Measurements from ENCODE around the gene ANO2.

ANO2 gene

DNA sequence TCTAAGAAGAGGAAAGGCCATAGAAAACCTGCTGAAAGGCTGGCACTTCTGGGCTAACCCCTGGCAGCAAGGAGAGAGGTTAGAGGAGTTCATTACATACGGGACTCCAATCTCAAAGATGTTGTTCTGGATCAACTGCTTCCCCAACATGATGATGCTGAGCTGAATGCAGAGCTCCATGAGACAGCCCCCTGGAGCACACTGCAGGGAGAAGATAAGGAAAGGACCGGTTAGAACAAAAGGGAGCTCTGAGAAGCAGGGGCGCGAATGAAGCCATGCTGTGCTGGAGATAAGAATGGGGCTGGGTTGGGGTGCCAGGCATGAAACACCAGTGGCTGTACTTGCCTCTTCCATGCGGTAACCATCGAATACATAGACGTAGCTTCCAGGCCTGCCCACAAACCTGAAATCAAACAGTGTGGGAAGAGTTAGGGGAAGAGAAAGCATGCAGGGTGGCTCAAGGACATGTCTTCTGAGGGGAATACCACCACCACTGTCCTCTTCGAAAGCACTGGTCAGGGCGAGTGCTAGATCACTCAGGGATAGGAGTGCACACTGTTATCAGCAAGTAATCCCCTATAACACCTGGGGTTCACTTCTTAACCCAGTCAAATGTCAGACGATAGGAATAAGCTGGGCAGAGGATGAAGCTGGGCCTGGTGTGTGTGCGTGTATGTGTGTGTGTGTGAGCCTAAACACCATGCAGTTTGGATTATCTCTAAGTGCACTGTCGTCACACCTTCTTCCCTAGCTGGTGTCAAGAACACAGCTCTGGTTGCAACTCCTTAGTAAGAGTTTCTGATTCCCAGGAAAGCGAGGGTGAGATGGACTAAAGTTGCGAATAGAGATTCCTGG lies 332.3 kb downstream of the ANO2 start:
- DNase-seq = no peak

GRCh38 chr12:5611162-5611561 lies 333.9 kb downstream of the ANO2 start:
- DNase-seq = no peak

DNA sequence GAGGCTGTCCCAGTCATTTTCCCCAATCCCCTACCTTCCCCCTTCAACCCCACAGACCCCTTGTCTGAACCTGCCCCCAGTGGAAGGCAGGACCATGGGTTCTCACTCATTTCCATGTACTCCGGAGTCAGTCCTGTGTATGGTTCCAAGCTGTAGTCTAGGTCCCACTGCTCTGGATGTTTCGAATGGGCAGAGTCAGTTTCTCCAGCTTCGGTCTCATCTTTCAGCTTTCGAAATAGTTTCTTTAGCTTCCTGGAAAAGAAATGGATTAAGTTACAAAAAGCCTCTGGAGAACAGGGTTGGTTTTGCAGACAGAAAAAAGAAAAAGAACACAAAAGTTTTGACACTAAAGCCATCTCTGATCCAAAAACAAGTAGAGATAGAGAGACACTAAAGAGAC lies 345.7 kb downstream of the ANO2 start:
- no peak for DNase-seq

GRCh38 chr12:5593998-5594397 lies 351.1 kb downstream of the ANO2 start:
- DNase-seq = no peak

- DNase-seq = no peak
Measured at GRCh38 chr12:5593086-5593485, 352.0 kb downstream of the ANO2 start.

DNA sequence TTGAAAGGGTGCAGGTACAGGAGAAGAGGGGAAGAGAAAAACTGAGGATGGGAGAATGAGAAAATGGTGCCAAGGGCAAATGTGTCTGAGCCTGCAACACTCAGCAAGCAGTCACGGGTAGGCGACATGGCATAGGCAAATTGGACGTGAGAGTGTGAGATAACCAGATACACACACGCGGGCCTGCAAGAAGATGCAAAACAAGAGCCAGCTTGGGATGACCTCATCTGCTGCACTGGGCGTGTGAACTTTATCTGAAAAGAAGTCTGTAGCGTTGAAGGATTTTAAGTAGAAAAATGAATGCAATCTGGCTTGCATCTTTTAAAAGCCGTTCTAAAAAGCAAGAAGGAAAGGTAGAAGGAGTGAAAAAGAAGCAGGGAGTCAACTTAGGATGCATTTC lies 352.7 kb downstream of the ANO2 start:
- no peak for DNase-seq

DNA sequence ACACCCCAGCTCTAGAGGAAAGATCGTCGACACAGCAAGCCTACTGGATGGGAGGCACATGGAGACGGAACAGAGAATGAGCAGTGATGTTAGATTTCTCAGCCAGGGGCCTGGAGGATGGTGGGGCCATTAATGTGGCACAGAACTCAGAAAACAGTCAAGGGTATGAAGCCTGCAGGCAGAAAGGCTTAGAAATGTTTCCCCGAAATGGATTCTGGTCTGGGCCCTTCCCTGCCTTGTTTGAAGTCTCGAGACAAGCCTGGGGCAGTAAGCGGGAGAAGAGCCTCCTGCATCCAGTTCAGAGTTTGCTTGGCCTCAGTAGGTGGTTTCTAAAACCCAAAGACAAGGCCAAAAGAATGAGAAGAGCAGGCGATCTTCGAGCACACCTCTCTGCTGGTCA lies 354.7 kb downstream of the ANO2 start:
- DNase-seq = no peak

DNA sequence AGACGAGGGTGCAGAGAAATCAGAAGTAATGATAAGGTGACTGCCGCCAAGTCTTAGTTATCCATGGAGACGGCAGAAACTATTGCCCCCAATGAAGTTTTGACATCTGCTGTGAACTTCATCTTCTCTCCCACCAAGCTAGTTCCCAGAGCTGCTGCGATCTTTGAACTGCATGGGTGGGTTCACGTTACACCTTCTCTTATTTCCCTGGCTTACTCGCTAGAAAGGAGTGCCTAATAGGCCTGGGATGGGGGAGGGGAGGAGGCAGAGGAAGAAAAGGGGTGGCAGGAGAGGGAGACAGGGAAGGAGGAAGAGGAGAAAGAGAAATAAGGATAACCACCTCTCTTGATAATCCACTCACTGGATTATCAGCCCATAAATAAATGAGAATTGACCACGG lies 356.0 kb downstream of the ANO2 start:
- no peak for DNase-seq

DNA sequence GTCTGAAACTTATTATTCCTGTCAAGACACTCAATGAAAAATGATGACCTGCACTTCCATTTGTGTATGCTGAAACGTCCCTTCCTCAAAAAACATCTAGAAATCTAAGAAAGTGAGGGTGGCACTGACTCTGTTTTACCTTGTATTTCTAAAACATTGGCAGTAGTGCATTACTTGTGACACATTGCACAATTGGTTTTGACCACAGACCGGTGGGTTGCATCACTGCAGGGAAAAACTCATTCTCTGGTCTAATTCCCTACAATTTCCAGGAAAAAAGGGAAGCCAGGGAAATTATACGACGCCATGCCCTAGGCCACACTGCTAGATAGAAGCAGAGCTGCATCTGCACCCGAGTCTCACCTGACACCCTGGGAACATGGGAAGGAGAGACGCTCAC lies 356.5 kb downstream of the ANO2 start:
- no peak for DNase-seq

- DNase-seq = no peak
Measured at GRCh38 chr12:5588176-5588575, 356.9 kb downstream of the ANO2 start.

GRCh38 chr12:5587711-5588121 lies 357.3 kb downstream of the ANO2 start:
- no peak for DNase-seq

DNA sequence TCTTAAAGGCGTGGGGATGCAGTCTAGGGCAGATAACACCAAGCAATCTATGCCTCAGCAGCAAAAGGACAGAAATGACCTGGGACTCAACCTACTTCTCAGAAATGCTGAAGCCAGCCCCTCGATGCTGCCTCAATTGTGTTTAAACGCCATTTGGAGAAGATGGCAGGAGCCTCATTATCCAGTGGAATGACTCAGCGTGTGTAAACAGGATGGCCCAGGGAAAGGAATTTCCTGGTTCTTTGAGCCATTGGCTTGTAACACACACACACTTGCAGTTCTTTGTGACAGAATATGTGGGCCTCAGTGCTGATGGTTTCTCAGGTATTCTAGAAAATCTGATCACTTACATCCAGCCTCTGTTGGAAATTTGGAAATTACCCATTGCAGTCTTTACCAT lies 358.9 kb downstream of the ANO2 start:
- DNase-seq = no peak

DNA sequence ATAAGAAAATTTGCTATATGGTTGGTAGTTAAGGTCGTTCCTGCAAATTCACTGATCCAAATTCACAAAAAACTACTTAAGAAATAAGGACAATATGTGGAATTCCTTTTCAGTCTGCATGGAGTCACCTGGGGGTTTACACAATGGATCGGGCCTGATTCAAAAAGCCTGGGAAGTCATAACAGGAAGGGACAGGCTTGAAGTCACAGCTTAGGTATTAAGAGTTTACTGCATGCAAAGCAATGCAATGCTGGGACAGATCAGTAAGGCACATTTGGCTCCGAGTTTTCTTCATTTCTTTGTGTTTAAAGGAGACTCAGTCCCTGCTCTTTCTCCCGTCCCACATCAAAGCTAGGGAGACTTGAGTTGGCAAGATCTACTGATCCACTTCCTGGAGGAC lies 359.9 kb downstream of the ANO2 start:
- DNase-seq = no peak

- DNase-seq = no peak
Measured at GRCh38 chr12:5584412-5585175, 360.5 kb downstream of the ANO2 start.

GRCh38 chr12:5582541-5582940 lies 362.5 kb downstream of the ANO2 start:
- no peak for DNase-seq

- no peak for DNase-seq
Measured at GRCh38 chr12:5582018-5582417, 363.0 kb downstream of the ANO2 start.

DNA sequence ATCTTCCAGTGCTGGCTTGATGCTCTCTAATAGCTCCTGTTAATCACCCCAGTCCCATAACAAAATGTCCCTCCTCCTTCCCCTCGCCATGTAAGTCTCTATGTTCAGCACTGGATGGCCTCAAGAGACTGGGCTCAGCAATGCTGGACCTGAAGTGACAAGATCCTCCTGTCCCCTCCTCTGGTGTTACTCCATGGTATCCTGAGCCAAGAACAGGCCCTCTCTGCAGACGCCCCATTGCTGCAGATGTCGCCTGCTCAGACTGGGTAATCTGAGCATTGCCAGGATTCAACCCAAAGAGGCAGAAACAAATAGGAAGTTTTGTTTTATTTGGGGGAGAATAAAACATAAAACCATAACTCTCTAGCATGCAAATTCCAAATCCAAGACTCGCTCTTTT lies 363.4 kb downstream of the ANO2 start:
- DNase-seq = no peak

- no peak for DNase-seq
Measured at GRCh38 chr12:5581019-5581418, 364.0 kb downstream of the ANO2 start.

DNA sequence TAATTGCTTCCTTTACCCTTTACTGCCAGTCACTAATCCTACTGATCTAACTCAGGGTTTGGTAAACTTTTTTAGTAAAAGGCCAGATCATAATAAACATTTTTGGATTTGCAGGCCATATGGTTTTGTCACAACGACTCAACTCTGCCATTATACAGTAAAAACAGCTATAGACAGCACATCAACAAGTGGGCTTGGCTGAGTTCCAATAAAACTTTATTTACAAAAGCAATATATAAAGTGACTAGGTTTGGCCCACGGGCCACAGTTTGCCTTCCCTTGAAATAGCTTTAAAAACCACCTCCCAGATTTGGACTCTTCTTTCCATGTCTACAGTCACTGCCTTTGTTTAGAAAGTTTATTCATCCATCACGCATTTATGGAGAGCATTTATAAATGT lies 366.3 kb downstream of the ANO2 start:
- no peak for DNase-seq

DNA sequence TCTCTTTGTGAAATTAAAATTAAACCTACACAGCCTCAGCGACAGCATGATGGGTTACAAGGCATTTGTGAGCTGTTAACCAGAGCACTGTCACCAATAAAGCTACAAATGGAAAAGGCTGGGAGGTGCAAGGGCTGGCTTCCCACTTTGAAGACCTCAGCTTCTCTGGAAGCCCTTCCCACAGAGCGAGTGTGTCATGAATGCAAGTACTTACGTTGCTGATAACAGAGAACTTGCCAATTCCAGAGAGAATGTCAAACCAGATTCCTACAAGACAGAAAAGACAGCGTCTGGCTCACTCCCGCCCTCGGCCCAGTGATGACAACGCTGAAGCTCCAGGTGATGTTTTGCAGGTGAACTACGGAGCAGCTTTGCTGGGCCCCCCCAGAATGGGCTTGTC lies 367.3 kb downstream of the ANO2 start:
- no peak for DNase-seq

- DNase-seq = no peak
Measured at GRCh38 chr12:5577211-5577612, 367.8 kb downstream of the ANO2 start.

- DNase-seq = no peak
Measured at GRCh38 chr12:5575987-5576386, 369.1 kb downstream of the ANO2 start.

DNA sequence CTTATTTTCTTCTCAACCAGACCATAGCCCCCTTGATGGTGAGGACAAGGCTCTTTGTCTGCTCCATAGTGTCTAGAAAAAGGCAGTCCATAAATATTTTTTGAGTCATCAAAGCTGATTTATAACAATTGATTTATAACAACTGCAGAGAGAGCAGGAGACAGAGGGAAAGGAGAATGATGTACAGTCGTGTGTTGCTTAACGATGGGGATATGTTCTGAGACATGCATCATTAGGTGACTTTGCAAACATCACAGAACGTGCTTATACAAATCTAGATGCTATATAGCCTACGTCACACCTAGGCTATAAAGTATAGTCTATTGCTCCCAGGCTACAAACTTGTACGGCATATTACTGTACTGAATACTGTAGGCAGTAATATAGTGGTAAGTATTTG lies 369.8 kb downstream of the ANO2 start:
- DNase-seq = no peak

DNA sequence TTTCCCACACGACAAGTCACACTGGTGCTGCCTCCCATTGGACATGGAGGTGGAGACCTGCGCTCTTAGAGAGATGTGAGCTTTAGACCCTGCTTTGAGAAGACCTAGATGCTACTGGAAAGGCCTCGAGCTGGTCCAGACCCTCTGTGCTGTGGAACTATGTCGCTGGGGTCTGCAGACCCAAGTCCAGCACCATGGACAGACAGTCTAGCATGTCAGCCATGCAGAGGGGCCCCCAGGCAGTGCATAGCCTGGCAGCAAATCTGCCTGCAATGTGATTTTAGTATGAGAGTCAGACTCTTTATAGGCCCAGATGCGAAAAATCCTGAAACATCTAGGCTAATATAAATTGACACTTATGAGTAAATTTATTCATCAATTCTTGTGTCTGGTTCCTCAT lies 371.7 kb downstream of the ANO2 start:
- DNase-seq = no peak

GRCh38 chr12:5571115-5571514 lies 373.9 kb downstream of the ANO2 start:
- no peak for DNase-seq
